HG02610 (cell line): Measurements from ENCODE around the gene CYB5RL.
"Not testable (repeated sequence)": the region's sequence is repeated elsewhere in the genome, so short reads cannot be mapped to it uniquely, and the experiment has no call there.

Source experiments
- ATAC-seq: cut with Tn5 transposase; IDR thresholded peaks from one replicate; pipeline ENCODE4 v1.9.1; 2021; ENCODE audit warnings: mild to moderate bottlenecking, moderate library complexity; ENCODE audit not compliant: unreplicated experiment

CYB5RL gene

DNA sequence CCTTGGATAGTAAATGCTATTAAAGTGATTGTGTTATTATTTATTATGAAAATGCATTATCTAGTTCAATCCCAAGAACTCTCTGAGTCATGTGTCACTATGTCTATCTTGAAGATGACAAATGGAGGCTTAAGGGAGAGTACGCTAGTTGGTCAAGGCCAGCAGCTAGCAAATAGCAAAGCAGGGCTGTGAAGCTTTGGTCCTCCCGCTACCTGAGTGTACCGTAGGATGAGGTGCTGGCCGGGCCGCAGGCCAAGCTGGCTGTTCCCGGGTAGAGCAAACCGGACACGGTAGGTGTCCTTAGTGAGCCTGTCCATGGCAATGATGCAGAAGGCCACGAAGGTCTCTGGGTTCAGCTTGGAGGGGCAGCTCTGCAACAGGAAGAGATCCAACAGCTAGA lies 9.3 kb downstream of the CYB5RL start:
- no peak for ATAC-seq

- no peak for ATAC-seq
Measured at GRCh38 chr1:54188291-54188690, 11.5 kb downstream of the CYB5RL start.

- ATAC-seq, result no peak
Measured at GRCh38 chr1:54186056-54186455, 13.8 kb downstream of the CYB5RL start.

DNA sequence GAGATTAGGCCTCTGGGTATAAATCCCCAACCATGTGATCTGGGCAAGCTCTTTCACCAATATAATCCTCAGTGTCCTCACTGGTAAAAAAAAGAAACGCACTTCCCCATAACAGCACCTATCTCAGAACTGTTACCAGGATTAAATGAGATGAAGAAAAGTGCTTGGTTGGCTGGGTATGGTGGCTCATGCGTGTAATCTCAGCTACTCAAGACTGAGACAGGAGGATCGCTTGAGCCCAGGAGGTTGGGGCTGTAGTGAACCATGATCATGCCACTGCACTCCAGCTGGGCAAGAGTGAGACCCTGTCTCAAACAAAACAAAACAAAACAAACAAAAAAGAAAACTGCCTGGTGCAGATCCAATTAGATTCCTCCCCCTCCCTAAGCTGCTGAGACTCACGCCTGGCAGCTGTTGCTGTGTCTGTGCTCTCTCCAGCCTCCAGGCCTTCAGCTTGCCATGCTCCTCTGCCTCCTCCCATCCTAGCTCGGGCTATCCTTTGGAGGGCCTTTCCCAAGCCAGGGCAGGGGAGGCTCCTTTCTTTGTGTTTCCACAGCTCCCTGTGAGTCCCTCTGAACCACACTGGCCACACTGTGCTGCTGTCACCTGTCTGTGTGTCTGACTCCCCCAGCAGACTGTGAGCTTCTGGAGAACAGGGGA lies 19.0 kb downstream of the CYB5RL start:
- no peak for ATAC-seq

DNA sequence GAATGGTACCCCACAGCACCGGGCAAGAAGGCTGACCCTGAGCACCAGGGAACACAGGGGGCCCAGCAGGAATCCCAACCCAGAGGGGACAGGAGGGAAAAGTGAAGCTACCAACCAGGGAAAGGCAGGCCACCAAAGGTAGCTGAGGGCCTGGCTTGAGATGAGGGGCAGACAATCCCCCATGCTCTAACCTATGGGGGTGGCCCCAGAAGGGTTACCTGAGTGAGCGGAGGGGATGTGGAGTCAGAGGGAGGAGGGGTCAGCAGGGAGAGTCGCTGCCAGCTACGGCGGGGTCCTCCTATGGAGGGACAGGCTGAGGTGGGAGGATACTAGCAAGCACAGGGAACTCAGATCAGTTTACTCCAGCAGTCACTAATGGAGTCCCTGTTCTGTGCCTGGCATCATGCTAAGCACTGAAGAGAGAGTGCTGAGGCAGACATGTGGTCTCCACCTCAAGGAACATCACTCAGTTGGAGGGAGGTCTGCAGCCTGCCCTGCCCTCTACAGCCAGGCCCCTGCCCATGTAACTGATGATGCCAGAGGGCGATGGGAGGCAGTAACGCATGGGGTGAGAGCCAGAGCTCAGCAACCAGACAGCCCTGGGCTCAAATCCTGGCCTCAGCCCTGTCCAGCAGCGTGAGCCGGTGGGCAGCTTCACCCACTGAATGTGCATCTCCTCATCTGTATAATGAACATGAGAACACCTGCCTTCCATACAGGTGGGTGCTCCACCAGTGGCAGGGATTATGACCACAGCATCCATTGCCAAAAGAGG lies 21.3 kb downstream of the CYB5RL start:
- ATAC-seq, result no peak

DNA sequence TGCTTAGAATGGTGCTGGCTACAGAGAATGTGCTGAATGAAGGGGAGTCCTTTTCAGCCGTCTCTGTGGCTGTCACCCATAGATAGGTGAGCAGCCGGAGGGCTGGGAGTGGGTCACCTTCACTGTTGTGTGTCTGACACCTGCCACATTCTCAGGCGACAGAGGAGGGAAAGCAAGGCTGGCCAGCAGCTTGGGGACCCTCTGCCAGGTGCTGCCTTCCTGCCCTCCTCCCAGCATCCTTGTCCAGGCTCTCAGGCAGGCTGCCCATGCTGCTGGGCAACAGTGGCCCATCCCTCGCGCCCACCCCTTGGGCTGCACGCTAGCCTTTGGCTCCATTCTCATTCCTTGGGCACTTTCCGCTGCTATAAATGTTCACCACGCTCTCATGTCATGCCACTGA lies 22.1 kb downstream of the CYB5RL start:
- no peak for ATAC-seq

DNA sequence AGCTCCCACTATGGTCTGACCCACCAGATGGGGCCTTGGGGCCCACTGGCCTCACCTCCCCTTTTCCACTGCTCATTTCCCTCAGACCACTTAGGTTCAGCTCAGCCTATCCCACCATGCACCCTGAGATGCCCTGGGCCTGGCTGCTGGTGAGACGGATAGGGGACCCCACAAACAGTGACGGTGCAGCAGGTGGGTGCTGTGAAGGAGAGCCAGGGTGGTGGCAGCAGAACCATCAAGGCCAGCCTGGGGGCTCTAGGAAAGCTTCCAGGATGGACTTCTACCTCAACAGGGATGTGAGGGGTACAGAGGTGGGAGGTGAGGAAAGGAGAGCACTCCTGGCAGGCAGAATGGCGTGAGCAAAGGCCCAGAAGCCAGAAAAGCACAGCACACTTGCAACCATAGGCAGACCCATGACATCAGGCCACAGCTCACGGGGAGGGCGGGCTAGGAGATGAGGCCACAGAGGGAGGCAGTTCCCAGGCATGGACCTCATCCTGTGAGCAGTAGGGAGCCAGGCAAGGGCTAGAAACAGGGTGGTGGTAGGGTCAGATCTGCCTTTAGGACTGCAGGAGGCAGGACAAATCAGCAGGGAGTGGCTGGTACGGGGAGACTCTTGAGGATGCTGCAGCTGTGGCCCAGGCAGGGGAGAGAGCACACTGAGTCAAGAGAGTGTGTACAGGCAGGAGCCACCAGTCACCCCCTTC lies 23.1 kb downstream of the CYB5RL start:
- no peak for ATAC-seq

GRCh38 chr1:54174106-54174505 lies 25.7 kb downstream of the CYB5RL start:
- no peak for ATAC-seq

DNA sequence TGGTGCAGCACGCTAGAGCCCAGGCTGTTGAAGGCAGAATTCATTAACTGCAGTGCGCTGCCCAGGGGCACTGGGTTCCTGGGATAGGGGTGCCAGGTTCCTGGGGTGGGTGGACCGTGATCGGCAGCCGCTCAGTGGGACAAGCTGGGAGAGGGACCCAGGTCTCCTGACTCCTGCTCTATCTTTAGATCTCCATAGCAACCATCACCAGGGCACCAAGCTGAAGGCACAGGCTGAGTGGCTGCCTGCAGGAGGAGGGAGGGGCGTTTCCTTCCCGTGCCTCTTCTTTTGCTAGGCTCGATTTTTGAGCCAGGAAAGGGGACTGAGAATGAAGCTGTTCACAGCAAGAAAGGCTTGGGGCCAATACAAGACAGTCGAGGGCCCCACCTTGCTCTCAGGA lies 26.1 kb downstream of the CYB5RL start:
- no peak for ATAC-seq

- no peak for ATAC-seq
Measured at GRCh38 chr1:54172614-54173599, 26.9 kb downstream of the CYB5RL start.

DNA sequence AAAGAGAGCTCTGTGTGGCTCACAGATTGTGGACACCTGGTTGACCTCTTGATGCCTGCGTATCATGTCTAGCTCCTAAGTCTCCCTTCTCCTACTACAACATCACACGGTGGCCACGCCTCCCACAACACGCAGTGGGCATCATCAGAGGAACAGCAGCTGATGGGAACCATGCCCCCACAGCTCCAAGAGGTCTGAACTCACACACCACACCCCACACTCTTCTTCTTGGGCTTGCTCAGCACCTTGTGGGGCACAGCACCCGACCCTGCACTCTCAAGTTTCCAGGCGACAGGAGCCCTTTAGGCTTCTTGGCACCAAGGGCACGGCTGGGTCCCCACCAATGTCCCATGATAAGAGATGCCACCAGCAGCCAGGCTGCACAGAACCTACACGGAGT lies 28.2 kb downstream of the CYB5RL start:
- no peak for ATAC-seq

DNA sequence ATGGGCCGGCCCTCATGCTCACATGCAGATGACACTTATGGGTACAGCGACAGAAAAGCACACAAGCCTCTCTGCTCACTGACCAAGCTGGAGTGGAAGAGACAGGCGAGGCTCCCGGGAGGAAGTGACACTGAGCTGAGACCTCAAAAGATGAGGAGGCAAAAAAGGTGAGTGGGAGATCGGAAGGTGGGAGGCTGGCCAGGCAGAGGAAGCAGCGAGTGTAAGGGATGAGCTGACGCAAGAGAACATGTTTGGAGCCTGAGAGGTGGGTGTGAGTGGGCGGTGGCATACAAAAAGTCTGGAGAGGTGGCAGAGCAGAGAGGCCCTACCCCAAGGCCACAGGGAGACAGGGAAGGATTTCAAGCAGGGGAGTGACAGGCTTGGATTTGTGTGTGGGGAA lies 28.8 kb downstream of the CYB5RL start:
- no peak for ATAC-seq

DNA sequence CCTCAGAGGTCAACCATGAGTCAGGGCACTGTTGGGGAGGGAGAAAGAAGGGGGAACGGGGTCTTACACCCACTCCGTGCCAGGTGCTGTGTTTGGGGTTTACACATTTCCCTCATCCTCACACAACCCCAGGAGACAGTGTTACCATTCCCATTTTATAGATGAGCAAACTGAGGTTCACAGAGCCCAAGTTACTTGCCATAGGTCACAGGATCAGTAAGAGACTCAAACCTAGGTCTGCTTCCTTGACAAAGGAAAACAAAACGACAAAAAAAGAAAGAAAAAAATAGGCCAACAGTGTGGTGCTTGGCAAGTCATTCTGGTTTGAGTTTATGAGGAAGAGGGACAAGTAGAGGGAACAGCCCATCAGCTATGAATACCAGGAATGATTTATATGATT lies 30.8 kb downstream of the CYB5RL start:
- ATAC-seq, result no peak

- ATAC-seq, result no peak
Measured at GRCh38 chr1:54168206-54168965, 31.4 kb downstream of the CYB5RL start.

- ATAC-seq, result no peak
Measured at GRCh38 chr1:54167422-54168139, 32.2 kb downstream of the CYB5RL start.

- not testable (repeated sequence) for ATAC-seq
Measured at GRCh38 chr1:54166357-54166756, 33.5 kb downstream of the CYB5RL start.

DNA sequence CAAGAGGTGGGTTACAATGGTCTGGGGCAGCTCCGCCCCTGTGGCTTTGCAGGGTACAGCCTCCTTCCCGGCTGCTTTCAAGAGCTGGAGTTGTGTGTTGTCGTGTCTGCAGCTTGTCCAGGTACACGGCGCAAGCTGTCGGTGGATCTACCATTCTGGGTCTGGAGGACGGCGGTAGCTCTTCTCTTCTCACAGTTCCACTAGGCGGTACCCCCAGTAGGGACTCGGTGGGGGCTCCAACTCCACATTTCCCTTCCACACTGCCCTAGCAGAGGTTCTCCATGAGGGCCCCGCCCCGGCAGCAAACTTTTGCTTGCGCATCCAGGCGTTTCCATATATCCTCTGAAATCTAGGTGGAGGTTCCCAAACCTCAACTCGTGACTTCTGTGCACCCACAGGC lies 34.7 kb downstream of the CYB5RL start:
- ATAC-seq, result no peak

DNA sequence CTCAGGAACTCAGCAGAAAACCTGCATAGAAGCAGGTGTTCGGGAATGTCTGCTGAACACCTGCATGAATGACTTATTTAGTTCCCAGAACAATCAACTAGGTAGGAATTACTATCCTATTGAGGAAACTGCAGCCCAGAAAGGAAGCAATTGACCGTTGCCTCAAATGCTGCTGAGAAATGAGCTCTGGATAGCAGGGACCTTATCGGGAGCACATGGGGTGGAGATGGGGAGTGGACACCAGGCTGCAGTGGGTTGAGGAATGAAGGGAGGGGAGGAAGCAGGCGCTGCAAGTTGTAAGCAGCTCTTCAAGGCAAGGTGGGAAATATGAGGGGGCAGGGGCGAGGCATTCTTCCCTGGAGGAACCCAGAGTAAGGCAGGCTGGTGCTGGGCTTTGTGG lies 36.3 kb downstream of the CYB5RL start:
- ATAC-seq, result no peak

- ATAC-seq, result no peak
Measured at GRCh38 chr1:54163051-54163450, 36.8 kb downstream of the CYB5RL start.
